ENCODE results near the gene JCAD. TPM values are rescaled to one million over a fixed set of nuclear protein-coding genes. Genes with fewer than 3 reads are reported as not detected.

JCAD gene
- total and polyA plus RNA-seq, 2 of the 8 experiments (the other 6 are each of a cell fraction or from before 2014, with no cell fraction given): 0.56 to 5.2 TPM

GRCh38 chr10:30014511-30014910 lies 44.9 kb downstream of the JCAD start:
- Histone ChIP-seq H4K8ac (ENCODE audit: extremely low read depth, insufficient read depth, low read length) (no peak overlapping the region), H2BK20ac (ENCODE audit: low read length) (no peak overlapping the region), H2BK15ac (ENCODE audit: low read length) (no peak overlapping the region), H3K56ac (replicated peaks; ENCODE audit: insufficient read length, low read depth, low read length) (no peak overlapping the region), H3K79me2 (ENCODE audit: control insufficient read depth in 1 of 2, insufficient read depth in 2 of 2, low read length in 2 of 2) (no peaks in the 10 kb centered on the region), H3K4me2 (ENCODE audit: insufficient read depth in 1 of 2, low read depth in 2 of 2, low read length in 2 of 2) (no peak overlapping the region), H3K79me1 (ENCODE audit: low read depth, low read length) (no peaks in the 10 kb centered on the region), H4K20me1 (replicated peaks in 1 of 2; ENCODE audit: control insufficient read depth in 1 of 2, insufficient read depth in 2 of 2, low read length in 2 of 2) (no peaks in the 10 kb centered on the region), H3K4me3 (ENCODE audit: extremely low read depth in 1 of 4, insufficient read depth in 2 of 4, low read depth in 3 of 4, low read length in 4 of 4) (no peak overlapping the region), H3K36me3 (ENCODE audit: control insufficient read depth in 2 of 4, insufficient read depth in 4 of 4, low read length in 3 of 4) (no peaks in the 10 kb centered on the region), H2BK5ac (ENCODE audit: low read depth, low read length) (no peak overlapping the region), H3K4me1 (replicated peaks in 1 of 4; ENCODE audit: control insufficient read depth in 3 of 4, insufficient read depth in 4 of 4, low read length in 3 of 4) (no peaks in the 10 kb centered on the region; a peak in 1 of 7 replicates), H3K23me2 (ENCODE audit: low read depth, low read length) (no peaks in the 10 kb centered on the region), H4K91ac (replicated peaks; ENCODE audit: insufficient read length, low read length) (no peak overlapping the region), H3K14ac (ENCODE audit: insufficient read length) (no peak overlapping the region), H3K9me3 (ENCODE audit: insufficient read depth in 2 of 2, low read depth in 1 of 2, low read length in 1 of 2) (no peaks in the 10 kb centered on the region), H4K5ac (ENCODE audit: insufficient read length, low read depth, low read length) (no peak overlapping the region), H2BK12ac (ENCODE audit: low read depth, low read length) (no peak overlapping the region), H2AFZ (ENCODE audit: low read length) (no peak overlapping the region), H3K9ac (replicated peaks in 1 of 4; ENCODE audit: extremely low read depth in 1 of 4, low read depth in 3 of 4, low read length in 3 of 4) (no peak overlapping the region), H3K4ac (replicated peaks; ENCODE audit: insufficient read length, low read depth, low read length) (no peak overlapping the region), H3K27me3 (replicated peaks in 1 of 4; ENCODE audit: control insufficient read depth in 3 of 4, extremely low read depth in 1 of 4, insufficient read depth in 3 of 4, low read length in 3 of 4) (no peaks in the 10 kb centered on the region), H3K27ac (ENCODE audit: low read depth, low read length) (no peak overlapping the region), H2BK120ac (replicated peaks; ENCODE audit: low read depth, low read length) (no peak overlapping the region), H3K18ac (ENCODE audit: extremely low read depth, low read length) (no peak overlapping the region), H3K23ac (ENCODE audit: insufficient read length) (no peak overlapping the region), H2AK5ac (ENCODE audit: low read depth, low read length) (no peak overlapping the region)
- 94% methylated on average over 8 of the region's 8 CpGs; no CpG with 5 or more reads in 1 of the 2 experiments for WGBS, 2 experiments (ENCODE audit: extremely low coverage in 1 of 2, insufficient coverage in 1 of 2, insufficient read length in 1 of 2, insufficient replicate concordance in 2 of 2, low coverage in 1 of 2, low lambda C conversion rate in 2 of 2, missing lambda C conversion rate in 1 of 2)
- FAIRE-seq: no peak
- no peak for DNase-seq (ENCODE audit: low read depth in 1 of 2, low spot score in 2 of 2)
- ChIA-PET POLR2A (ENCODE audit: partially characterized antibody) (no interaction called here), CTCF (ENCODE audit: partially characterized antibody) (interaction anchor here (1.4 to 1.9 kb wide), 3 partner anchors 11 to 16 kb away, joined by 3 to 8 read pairs (median 4); no protein-coding TSS in a partner anchor)
- TF ChIP-seq GABPA (IDR thresholded peaks at IDR 0.05; ENCODE audit: borderline replicate concordance, insufficient read depth, low read length) (no peak), SUZ12 (IDR thresholded peaks at IDR 0.05; ENCODE audit: low read length) (no peak), RNF2 (IDR thresholded peaks at IDR 0.05; ENCODE audit: borderline replicate concordance, low read depth, low read length, missing control alignments, poor library complexity, severe bottlenecking) (no peak), HDAC2 (IDR thresholded peaks at IDR 0.05; ENCODE audit: borderline replicate concordance in 1 of 2, low read depth in 2 of 2, low read length in 2 of 2) (no peak), RXRA (IDR thresholded peaks at IDR 0.05; ENCODE audit: insufficient read depth, low read depth, low read length) (no peak), CTCF (IDR thresholded peaks at IDR 0.05; ENCODE audit: control extremely low read depth in 1 of 3, insufficient read depth in 1 of 3, low read depth in 1 of 3, low read length in 3 of 3) (no peak), KDM4A (IDR thresholded peaks at IDR 0.05; ENCODE audit: low read depth, low read length, severe bottlenecking) (no peak)
